Islet precursor cell (in vitro differentiated cells): ENCODE data around the gene ACSL6.

Source experiments
- DNase-seq: peaks from one replicate; pipeline ENCODE4 v3.0.0-alpha.2; 2018

The ACSL6 gene

DNA sequence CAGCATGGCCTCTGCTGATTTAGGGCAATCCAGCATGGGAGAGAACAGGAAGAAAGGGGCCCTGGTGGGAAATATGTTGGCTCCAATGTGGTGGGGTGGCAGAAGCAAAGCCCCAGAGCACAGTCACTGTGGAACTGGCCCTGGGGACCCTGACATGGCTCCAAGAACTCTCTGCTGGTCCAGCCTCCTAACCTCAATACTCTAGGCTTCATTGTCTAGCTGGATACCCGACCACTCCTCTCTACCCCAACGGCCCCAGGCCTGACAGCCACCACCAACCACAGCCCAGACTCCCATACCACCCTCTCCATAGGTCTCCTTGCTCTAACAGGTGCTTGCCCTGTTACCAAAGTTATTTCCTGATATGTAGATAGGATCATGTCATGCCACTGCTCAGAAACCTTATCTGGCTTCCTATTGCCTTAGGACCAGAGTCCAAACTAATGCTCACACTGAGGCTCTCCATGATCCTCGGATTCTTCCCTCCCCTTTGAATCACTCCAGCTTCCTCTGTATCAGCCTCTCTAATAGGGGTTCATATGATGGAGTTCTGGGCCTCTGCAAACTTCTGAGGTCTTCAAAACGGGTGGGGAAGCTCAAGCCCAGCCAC, 12.9 kb downstream of the ACSL6 start:
- DNase-seq: no peak

DNA sequence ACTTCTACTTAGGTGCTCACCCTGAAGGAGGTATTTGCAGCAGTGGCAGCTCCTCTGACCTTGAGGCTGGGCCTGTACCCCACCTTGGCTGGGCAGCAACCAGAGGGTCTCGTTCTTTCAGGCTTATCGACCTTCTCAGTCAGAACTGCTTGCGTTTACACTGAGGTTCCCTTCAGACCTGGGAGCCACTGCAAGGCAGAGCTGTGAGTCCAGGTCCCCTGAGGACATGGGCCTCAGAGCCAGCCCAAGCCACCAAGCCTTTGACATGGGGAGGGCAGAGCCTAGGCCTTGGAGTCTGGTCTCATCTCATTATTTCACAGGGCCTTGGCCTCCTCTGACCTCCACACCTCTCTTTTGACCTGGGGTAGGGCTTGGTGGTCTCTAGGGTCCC, 13.7 kb downstream of the ACSL6 start:
- DNase-seq: no peak

DNA sequence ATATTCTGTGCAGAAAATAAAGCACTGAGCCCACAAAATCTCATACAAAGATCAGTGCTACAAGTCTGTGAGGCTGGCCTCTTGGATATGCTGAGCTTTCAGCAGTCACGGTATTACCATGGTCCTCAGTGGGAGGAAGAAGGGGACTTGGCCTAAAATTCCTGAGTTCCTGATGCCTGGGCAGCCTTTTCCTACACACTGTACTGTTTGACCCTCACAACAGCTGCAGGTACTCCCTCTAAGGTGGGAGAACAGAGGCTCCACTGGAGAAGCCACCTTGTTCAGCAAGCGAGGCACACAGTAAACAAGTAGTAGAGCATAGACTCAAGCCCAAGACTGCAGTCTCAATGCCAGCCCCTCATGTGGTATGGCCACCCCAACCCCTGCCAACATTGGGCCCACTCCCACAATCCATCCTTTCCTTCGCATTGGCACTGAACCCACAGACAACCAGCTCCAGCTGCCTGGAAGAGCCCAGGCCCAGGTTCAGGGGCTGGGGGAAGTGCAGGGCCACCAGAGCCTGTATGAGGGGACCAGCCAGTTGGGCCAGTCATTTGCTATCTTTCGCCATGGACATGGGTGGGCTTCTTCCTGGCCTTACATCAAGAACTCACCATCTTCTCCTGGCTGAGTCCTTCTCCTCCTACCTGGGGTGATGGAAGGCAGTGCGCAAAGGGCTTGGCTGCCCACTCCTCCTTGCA, 14.3 kb downstream of the ACSL6 start:
- no peak for DNase-seq

DNA sequence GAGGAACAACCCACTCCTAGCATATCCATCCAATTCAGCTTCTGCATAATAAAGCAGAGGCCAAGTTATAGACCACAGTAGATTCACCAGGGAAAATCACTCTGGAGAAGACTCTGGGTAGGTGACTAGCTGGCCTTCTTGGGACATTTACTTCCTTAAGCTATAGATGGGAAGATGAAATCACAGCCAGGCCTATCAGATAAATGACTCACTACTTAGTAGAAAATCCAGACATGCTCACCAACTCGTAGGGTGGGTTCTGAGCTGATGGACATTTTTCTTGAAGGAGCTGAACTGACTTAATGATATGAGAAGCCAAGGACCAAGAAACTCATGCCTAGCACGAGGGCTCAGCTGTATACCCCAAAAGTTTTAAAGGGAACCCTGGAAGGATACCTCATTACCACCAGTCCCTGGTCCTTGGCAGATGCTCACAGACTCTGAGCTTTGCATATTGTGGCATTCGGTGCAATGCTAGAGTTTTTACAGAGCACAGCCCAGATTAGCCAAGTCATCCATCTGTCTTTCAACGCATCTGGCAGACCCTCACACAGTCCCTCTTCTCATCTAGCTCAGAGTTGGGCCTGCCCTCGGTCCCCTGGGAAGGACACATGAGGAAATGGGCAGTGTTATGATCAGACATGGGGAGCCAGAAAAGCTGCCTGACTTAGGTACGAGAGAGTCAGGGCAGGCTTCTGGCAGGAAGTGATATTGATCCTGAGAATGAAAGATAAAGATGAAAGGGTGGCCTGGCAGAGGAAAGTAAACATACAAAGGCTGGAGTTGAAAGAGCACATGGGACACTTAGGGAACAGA, 15.0 kb downstream of the ACSL6 start:
- DNase-seq: no peak

DNA sequence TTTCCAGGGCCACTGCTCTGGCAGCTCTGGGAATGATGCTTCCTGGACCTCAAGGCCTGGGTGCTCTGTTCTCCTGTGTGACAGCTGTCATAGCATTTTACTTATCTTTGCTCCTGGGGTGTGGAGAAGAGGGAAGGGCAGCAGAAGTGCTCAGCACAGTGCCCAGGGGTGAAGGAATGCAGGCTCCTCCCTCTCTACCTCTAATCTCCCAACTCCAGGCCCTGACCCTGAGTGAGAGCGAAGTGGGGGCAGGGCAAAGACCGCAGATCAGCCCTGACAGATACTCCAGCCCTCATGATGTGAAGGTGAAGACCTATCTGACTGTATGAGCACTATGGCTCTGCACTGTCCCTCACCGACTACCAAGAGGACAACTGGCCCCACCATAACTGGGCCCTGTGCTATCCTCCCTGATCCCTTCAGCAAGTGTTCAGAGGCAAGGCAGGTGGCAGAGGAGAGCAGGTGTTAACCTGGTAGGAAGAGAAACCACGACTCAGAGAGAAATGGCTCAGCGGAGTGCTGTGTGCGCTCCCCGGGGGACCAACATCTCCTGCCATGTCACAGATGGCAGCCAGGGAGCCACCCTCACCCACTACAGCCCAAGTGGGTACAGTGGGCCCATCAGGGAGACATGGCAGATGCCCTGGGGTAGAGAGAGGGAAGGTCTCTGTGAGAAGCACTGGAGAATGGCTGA, 16.8 kb downstream of the ACSL6 start:
- DNase-seq: no peak

DNA sequence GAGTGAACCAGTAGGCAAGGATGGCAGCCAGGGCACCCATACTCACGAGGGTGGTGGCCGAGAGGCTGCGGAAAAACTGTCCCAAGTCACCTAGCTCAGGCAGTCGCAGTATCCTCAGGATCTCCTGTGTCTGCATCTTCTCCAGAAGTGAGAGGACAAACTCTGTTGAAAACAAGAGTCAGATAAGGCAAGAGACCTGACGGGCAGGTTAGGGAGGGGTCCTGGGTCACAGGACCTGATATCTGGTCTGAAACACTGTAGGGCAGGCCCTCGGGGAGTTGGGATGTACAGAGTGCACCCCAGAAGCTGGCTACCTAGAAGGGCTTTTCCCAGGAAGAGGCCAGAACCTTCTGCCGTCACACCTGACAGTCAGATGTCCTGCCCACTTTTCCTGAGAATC, 17.4 kb downstream of the ACSL6 start:
- DNase-seq: no peak

DNA sequence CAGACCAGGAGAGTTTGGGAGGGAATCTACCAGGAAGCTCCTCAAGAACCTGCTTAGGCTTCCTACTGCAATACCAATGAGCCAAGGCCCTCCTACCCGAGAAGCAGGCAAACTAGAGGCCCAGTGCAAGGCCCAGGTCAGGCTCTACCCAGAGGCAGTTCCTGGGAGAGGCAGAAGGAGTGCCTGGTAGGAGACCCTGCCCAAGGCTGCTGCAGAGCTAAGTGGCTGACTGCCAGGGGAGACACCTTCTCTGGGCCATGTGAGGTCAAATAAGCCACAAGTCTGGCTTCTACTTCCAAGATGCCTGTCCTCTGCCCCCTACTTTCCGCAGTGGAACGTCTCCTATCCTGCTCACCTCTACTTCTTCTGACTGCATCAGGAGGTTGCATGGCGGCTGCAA, 17.8 kb downstream of the ACSL6 start:
- no peak for DNase-seq

DNA sequence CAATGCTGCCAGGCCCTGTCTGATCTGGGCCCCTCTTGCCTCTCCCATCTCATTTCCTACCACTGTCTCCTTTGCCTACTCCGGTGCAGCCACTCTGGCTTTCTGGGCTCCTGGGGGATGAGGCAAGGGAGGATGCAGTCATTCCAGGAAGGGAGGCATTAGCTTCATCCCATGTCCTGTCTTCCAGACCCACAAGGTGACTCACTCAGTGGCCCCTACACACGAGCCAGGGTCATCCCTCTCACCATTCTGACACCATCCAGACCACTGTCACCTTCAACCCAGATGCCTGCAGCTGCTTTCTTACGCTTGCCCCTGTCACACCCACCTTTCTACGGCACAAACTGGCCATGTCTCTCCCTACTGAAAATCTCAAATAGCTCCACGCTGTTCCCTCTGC, 19.1 kb downstream of the ACSL6 start:
- peak; percentile 90 for DNase-seq

DNA sequence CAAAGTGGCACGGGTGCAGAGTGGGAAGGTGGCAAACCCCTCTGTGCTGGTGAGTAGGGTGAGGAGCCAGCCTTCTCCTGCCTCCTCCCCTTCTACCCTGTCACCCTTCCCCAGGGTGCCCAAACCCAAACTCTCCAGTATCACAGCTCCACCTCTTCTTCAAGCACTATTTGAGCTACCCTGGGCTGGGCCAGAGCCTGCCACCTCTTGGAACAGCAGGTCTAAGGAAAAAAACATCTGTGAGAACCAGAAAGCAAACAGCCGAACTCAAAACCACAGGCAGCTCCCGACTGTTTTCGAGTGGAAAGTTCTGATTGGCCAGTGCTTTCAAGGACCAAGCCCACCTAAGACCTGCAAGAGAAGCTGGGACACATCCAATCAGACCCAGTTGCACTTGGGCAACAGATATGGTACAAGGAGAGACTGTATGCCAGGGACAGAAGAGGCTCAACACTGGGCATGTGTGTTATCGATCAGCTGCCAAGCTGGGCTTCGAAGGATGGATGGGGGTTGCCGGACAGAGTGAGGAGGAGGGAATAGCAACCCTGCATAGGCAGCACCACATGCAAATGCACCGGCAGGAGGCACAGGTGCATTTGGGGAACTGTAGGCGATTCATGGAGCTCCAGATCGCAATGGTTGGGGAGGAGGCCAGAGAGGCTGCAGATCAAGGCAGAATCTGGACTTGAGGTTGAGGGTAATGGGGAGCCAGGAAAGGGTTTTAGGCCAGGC, 19.7 kb downstream of the ACSL6 start:
- DNase-seq: no peak

DNA sequence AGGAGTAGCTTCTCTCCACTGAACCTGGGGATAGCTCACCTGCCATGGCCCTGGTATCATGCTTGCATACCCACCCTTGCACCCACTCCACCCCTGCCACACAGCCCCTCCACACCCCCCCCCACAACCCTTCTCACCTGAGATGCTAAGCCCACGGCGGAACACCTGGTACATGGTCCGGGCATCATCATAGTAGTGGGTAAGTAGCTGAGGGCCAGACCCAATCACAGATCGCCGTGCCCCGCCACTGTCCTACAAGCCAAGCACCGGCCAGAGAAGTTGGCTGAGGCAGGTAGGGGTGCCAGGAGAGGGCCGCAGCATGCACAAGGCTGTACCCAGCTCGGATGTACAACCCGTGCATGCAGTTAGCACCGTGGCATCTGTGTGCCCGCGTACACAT, 20.7 kb downstream of the ACSL6 start:
- DNase-seq: no peak

DNA sequence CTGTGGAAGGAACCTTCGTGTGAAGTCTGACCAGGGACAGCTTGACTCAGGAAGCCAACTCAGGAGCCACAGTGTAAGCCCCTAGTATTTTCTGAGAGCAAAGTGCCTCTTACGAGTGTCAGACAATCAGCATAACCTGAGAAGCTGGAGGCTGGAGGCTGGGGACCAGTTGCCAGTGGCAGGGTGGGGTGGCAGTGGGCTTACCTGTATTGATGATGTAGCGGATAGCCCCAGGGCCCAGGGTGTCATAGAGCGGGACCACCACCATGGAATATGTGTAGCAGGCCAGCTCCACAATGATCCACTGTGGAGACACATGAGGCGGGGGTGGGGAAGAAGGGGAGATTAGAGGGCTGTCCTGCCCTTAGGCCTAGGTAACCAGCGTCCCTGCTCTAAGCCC, 22.9 kb downstream of the ACSL6 start:
- no peak for DNase-seq

DNA sequence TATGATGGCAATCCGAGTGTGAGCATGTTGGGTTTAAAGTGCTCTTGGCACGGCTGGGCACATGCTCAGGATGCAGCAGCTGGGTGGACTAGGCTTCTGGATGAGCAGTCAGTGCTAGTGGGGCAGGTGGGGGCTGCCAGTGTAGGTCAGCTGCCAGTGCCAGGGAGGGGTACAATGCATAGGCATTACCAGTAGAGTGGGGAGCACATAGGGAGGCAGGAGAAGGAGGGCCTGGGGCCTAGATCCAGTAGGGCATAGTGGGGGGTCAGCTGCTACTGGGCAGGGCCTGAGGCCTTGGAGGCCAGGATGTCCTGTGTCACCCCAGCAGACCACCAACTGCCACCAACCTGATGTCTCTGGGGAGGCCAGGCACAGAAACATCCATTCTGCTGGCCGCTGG, 24.2 kb downstream of the ACSL6 start:
- no peak for DNase-seq

DNA sequence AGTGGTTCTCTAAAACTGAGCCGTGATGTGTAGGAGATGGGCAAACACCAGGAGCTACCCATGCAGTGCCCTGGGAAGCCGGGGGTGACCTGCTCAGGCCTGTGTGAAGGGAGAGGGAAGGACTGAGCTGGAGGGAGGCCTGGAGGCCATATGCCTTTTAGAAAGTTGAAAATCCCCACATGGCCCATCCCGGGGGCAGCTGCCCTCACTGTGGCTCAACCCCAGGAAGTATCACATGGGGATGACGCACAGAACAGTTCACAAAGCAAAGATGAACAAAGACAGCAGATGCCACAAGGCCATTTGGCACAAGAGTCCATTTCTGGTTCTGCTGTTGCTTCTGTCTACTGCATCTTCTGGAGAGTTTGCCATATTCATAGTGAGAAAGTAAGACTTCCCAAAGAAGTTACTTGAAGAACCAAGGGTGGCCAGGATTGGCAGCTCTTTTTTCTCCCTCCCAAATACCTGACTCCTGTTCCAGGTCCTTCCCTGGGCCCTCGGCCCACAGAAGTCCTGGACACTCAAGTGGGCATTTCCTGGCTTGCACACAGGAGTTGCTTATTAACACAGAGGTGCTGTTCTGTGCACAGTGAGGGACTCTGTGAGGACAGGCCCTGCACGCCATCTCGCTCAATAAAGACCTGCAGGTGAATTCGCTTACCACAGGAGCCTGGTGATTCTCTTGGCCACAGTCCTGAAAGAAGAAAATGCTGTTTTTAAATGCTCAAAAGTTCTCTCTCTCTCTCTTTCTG, 25.1 kb downstream of the ACSL6 start:
- DNase-seq: no peak

DNA sequence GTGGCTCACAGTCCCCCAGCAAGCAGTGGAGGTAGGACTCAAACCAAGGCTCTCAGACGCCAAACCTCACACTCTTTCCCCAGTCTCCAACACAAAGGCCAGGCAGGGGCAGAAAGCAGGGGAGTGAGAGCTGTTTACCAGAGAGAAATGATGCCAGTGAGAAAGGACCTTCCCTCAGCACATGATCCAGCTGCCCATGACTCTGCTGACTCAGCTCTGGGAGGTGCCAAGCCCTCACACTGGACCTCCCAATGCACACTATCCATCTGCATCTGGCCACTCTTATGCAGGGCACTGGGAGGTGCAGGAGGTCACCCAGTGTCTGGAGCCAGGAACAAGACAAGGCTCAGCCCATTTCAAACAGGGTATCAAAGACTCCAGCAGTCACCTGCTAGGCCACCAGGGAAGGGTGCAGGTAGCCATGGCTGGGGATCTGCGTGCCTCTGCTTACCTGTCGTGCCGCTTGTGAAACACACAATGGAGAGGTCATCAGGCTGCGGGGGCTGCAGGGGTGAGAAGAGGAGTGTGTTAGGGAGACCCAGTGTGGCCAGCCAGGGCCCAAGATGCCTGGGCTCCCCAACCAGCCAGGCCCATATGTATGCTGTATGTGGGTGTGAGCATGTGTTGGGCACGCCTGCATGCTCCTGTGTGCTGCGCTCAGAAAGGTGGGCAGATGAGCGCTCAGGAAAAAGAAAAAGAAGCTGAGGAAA, 26.3 kb downstream of the ACSL6 start:
- no peak for DNase-seq

DNA sequence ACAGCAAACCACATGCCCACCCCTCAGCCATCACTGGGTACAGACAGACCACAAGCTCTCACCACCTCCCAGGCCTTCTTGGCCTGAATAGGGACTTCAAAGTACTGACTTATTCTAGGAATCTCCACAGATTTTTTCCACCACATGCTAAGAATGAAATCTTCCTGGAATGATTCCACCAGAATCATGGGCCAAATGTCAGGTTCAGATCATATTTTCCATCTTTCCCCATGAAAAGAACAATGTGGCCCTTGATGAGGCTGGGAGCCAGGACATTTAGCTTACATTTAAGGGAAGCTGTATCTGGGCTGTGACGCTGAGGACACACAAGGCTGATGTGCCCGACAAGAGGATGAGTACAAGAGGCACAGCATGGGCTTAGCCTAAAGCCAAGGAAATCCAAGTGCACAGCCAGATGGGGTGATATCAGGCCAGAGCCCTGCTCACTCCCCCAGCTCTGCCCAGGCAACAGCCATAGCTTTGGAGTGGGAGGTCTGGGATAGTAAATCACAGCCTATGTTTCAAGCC, 28.1 kb downstream of the ACSL6 start:
- no peak for DNase-seq

DNA sequence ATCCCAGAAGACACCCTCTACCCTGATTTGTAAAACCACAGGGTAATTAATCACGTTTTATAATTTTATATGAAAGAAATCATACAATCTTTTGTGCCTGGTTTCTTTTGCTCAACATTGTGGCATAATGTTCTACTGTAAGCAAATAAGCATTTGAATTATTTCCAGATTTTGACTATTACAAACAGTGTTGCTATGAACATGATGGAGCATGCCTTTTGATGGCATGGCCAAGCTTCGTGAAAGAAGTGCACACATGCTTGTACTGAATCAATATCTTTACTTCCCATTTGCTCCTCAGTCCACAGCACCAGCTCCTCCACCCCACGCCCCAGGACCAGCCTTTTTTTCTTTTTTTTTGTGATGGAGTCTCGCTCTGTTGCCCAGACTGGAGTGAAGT, 29.9 kb downstream of the ACSL6 start:
- DNase-seq: no peak

DNA sequence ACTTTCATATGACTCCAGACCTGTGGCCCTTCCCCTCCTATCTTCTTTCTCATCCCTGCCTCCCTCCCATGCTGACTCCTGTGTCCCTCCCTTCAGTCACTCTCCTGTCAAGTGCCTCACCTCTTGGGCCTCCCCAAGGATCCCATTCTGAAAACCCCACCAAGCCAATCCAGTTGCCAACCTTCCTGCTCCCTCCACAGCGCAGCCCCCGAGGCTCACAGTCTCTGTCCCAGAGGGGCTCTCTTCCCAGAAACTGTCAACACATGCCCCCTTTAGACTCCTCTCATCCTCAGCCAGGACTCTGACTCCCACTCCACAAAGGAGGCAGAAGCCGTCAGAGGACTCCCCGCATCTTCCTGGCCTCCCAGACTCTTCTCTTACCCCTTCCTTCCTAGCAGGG, 30.8 kb downstream of the ACSL6 start:
- no peak for DNase-seq

DNA sequence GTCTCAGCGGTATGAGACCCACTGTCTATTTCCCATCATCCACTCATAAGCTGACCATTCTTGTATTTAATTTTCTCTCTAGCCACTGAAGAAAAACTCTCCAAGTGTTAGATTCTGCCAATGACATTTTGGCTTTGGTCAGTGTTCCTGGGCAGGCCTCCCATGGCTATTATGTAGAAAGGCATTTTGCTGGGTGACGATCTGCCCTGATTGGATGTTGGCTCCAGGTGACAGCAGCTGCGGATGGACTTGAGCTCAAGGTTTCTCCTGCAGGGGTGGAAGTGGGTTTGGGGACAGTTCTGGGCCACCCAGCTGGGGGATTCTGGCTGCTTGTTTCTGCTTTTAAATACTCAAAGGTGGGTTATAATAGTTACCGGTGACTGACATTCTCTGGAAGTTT, 31.6 kb downstream of the ACSL6 start:
- peak; percentile 32 for DNase-seq

DNA sequence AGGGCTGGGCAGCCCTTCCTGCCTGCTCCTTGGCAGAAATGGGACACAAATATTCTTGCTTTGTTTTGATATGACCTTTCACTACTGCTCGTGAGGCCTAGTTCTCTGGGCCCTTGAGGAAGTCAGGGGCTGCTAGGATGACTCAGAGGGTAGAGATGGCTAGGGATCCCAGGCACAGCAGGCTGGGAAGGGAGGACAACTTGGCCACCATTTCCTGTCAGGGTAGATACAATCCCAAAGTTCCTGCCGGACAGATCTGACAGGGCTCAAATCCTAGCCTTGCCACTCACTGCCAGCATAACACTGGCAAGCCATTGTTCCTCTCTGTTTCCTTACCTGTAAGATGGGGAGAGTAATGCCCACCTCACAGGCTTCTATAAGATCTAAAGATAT, 34.2 kb downstream of the ACSL6 start:
- DNase-seq: peak; percentile 53

DNA sequence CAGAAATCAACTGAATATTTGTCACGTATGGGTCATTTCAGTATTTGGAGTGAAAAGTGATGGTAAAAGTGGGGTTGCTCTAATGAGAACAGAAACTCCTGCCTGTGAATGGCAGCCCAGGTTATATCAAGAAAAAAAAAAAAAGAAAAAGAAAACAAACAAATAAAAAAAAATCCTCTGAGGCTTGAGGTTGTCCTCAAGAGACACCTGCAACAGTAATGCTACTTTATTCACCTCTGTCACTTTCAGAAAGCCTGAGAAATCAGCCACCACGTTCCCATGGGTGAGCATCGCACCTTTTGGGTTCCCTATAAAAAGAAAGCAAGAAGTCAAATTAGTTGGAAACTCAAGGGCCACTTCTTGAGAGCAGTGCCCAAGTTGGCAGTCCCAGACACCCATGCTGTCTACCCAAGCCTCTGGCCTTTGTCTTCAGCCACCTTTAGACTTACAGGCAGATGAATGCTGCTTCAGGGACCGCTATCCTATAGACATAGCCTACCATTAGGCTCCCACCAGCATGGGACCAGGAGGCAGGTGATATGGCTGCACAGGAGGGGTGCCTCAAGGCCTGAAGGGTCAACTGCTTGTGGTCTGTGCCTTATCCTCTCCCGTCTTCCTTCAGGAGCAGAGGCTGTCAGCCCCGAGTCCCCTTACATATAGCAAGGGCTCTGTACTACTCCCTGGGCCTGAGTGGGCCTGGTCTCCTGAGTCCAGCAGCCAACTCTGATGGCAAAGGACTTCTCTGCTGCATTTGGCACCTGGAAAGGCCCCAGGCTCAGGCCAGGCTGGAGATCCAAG, 34.8 kb downstream of the ACSL6 start:
- no peak for DNase-seq
